Osteoblast (primary cell): ENCODE measurements around the gene MICU2. TPM values are rescaled to one million over a fixed set of nuclear protein-coding genes. Genes with fewer than 3 reads are reported as not detected.

Experiments
- DNase-seq: peaks from one replicate; pipeline ENCODE4 v3.0.0; 2011; ENCODE audit warnings: low spot score, mixed read lengths; ENCODE audit not compliant: insufficient read length; ENCODE audit errors: missing footprints
- H2AFZ ChIP-seq: 2 replicates; pipeline ENCODE4 v1.6.0; 2011; ENCODE audit warnings: mild to moderate bottlenecking, low read length
- H3K27ac ChIP-seq: 2 replicates; pipeline ENCODE4 v1.5.1; 2011; ENCODE audit warnings: mild to moderate bottlenecking, low read depth, low read length, moderate library complexity
- H3K27me3 ChIP-seq: 2 replicates; pipeline ENCODE4 v1.6.0; 2012; ENCODE audit warnings: mild to moderate bottlenecking, control low read depth, inconsistent platforms, low read length, moderate library complexity; ENCODE audit not compliant: insufficient read depth
- H3K36me3 ChIP-seq: 2 replicates; pipeline ENCODE4 v1.5.1; 2011; ENCODE audit warnings: mild to moderate bottlenecking, low read length, control low read depth, moderate library complexity; ENCODE audit not compliant: insufficient read depth
- H3K4me1 ChIP-seq: 2 replicates; pipeline ENCODE4 v1.5.1; 2011; ENCODE audit warnings: mild to moderate bottlenecking, low read length, control low read depth, moderate library complexity; ENCODE audit not compliant: insufficient read depth
- H3K4me2 ChIP-seq: 2 replicates; pipeline ENCODE4 v1.6.0; 2011; ENCODE audit warnings: mild to moderate bottlenecking, low read length; ENCODE audit not compliant: insufficient read depth
- H3K4me3 ChIP-seq: fragments of 200-600 bp; sonication (generic); 3 replicates; pipeline ENCODE4 v1.5.1; 2012; ENCODE audit warnings: mild to moderate bottlenecking, low read length, inconsistent platforms; ENCODE audit not compliant: insufficient read depth
- H3K79me2 ChIP-seq: 2 replicates; pipeline ENCODE4 v1.6.0; 2012; ENCODE audit warnings: mild to moderate bottlenecking, low read length, control low read depth, inconsistent platforms; ENCODE audit not compliant: insufficient read depth
- H3K9me3 ChIP-seq: 2 replicates; pipeline ENCODE4 v1.5.1; 2011; ENCODE audit warnings: low read depth, low read length, control low read depth
- H4K20me1 ChIP-seq: 2 replicates; pipeline ENCODE4 v1.6.0; 2012; ENCODE audit warnings: mild to moderate bottlenecking, low read length, control low read depth; ENCODE audit not compliant: insufficient read depth
- total RNA-seq: library from RNA; depleted of rRNA; stranded (reverse); fragments of >200 nt; gene quantifications from 2 replicates; pipeline ENCODE4 v1.2.3, GENCODE V29; 2012
- TF ChIP-seq, protein P1 (sequence below): IDR thresholded peaks from 2 replicates; pipeline ENCODE4 v1.5.1; 2011; ENCODE audit warnings: mild to moderate bottlenecking, low read depth, low read length, moderate library complexity; ENCODE audit errors: extremely low read depth

MICU2 gene
- total RNA-seq, 1 donor, result 46.0 TPM

DNA sequence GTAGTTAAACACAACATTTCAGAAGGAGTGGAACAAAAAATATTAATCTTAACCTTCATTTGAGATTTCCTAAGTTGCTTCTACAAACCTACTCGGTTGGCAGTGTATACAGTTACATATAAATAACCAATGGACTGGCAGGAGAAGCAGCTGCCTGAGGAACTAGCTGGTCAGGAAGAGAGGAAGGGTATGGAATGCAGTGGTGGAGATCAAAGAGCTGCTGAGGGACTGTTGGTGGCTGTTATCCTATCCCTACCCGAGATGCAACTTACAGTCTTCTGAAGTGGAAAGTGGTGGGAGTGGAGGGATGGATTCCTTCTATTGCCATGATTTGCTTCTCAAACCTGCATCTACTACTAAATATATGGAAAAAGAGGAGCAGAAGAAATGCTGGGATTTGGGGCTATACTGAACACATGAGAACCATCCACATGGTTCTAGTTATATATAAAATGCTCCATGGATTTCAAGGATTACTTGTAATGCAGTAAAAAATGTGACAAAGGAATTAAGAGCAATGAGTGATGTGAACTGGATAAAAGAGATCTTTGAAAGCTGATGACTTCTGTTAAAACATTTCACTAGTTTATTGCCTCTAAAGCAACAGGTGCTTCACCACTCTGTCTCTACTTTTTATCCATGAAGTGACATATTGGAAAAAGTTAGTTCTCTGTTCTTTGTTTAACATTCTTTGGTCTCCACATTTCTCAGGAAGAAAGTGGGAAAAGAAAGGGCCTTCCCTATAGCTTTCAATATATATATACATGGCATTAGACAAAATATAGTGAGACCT, 29.9 kb downstream of the MICU2 start:
- H3K27me3 ChIP-seq, result no peaks in the 10 kb centered on the region
- H3K27ac ChIP-seq, result no peak overlapping the region
- no peak overlapping the region for H3K4me3 ChIP-seq
- no peak for DNase-seq
- H4K20me1 ChIP-seq, result peaks cover 3% of the 10 kb centered on the region
- no peak overlapping the region for H2AFZ ChIP-seq
- H3K9me3 ChIP-seq, result no peaks in the 10 kb centered on the region
- peaks cover 7% of the 10 kb centered on the region for H3K4me1 ChIP-seq
- no peak overlapping the region for H3K4me2 ChIP-seq
- H3K79me2 ChIP-seq, result peaks cover 23% of the 10 kb centered on the region
- no peaks in the 10 kb centered on the region for H3K36me3 ChIP-seq
- TF ChIP-seq, protein P1, sequence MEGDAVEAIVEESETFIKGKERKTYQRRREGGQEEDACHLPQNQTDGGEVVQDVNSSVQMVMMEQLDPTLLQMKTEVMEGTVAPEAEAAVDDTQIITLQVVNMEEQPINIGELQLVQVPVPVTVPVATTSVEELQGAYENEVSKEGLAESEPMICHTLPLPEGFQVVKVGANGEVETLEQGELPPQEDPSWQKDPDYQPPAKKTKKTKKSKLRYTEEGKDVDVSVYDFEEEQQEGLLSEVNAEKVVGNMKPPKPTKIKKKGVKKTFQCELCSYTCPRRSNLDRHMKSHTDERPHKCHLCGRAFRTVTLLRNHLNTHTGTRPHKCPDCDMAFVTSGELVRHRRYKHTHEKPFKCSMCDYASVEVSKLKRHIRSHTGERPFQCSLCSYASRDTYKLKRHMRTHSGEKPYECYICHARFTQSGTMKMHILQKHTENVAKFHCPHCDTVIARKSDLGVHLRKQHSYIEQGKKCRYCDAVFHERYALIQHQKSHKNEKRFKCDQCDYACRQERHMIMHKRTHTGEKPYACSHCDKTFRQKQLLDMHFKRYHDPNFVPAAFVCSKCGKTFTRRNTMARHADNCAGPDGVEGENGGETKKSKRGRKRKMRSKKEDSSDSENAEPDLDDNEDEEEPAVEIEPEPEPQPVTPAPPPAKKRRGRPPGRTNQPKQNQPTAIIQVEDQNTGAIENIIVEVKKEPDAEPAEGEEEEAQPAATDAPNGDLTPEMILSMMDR, result no peak

DNA sequence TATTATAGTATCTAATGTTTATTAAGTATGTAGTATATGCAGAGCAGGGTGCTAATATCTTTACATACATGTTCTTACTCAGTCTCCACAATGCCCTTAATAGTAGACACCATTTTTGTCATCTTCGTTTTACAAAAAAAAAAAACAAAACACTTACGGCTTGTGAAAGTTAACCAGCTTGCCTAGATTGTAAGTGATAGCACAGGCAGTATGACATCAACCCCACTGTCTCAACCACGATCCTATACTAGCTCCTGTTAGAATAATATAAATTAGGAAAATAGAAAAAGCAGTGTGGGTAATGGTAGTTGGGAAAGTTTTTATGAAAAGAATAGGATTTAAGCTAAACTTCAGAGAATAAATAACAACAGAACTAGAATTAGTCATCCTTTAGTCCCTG, 34.3 kb downstream of the MICU2 start:
- H3K79me2 ChIP-seq, result peaks cover 18% of the 10 kb centered on the region
- peaks cover 8% of the 10 kb centered on the region for H3K4me1 ChIP-seq
- no peaks in the 10 kb centered on the region for H3K9me3 ChIP-seq
- H3K4me3 ChIP-seq, result no peak overlapping the region
- no peak overlapping the region for H2AFZ ChIP-seq
- no peaks in the 10 kb centered on the region for H3K27me3 ChIP-seq
- peaks cover 6% of the 10 kb centered on the region for H4K20me1 ChIP-seq
- H3K27ac ChIP-seq, result no peak overlapping the region
- H3K4me2 ChIP-seq, result no peak overlapping the region
- TF ChIP-seq, protein P1, result no peak
- peaks cover 5% of the 10 kb centered on the region for H3K36me3 ChIP-seq
- no peak for DNase-seq

DNA sequence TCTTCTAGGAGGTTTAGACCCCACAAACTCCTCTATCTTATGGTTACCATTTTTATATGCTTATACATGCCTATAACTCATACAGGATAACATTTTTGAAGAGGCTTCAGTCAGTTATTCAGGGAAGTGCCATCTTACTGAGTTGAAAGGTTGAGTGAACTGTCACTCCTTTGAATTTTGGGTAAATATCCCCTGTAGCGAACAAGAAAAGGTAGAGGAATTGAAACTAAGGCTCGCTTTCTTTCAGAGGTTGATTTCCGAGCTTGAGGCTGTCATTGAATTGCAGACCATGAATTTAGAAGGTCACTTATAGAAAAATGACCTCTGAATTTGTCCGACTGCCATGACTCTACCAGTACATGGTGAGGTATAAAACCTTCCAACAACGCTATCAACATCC, 35.1 kb downstream of the MICU2 start:
- Histone ChIP-seq H3K4me1 (peaks cover 8% of the 10 kb centered on the region), H3K9me3 (no peaks in the 10 kb centered on the region), H3K27ac (no peak overlapping the region), H3K36me3 (peaks cover 13% of the 10 kb centered on the region), H3K4me2 (no peak overlapping the region), H3K27me3 (no peaks in the 10 kb centered on the region), H3K4me3 (no peak overlapping the region), H3K79me2 (peaks cover 17% of the 10 kb centered on the region), H2AFZ (no peak overlapping the region), H4K20me1 (peaks cover 6% of the 10 kb centered on the region)
- no peak for DNase-seq
- TF ChIP-seq, protein P1, result no peak

DNA sequence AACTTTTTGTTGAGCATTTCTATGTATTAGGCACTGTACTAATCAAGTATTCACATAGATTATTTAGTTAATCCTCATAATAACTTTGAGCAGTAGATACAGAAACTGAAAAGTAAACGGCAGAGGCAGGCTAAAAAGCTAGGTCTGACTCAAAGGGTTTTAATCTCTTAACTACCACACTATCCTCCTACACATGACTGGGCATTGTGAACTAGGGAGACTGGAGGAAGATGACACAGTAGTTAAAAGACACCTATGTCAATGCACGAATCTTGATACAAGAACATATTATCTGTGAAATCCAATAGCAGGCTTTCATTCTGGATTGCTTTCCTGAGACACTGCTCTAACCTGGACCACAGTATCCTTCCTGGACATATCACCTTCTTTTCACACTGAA, 36.3 kb downstream of the MICU2 start:
- H3K4me2 ChIP-seq, result peak overlapping the region; percentile 28
- H3K27ac ChIP-seq, result no peak overlapping the region
- H4K20me1 ChIP-seq, result peaks cover 6% of the 10 kb centered on the region
- peak; percentile 52 for DNase-seq
- no peak overlapping the region for H2AFZ ChIP-seq
- no peaks in the 10 kb centered on the region for H3K27me3 ChIP-seq
- H3K9me3 ChIP-seq, result no peaks in the 10 kb centered on the region
- H3K4me1 ChIP-seq, result peaks cover 8% of the 10 kb centered on the region
- TF ChIP-seq, protein P1, result no peak
- no peak overlapping the region for H3K4me3 ChIP-seq
- peaks cover 16% of the 10 kb centered on the region for H3K36me3 ChIP-seq
- H3K79me2 ChIP-seq, result peaks cover 17% of the 10 kb centered on the region
